ENCODE measurements around the gene TSGA10IP.

The TSGA10IP gene

DNA sequence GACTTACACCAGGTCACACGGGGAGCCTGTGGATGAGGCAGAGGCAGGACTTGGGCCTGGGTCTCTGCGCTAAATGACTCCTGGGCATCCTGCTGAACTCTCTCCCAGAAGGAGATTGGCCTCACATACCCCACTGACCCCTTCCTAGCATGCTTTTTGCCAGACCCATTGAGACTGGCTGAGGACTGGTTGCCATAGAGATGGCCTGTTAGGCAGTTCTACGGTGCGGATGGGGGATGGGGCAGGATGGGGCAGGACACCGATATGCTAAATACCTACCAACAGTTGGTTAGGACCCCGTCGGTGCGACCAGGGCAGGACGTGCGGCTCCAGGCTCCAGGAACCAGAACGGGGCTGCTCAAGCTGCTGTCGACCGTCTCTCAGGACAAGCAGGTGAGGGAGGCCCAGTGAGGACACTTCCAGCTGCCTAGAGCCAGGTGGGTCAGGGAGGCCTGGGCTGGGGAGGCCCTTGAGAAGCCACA lies at the start of gene TSGA10IP:
Gene TSGA10IP (plus strand): TSS at position 51 of the 482 bp plus-strand sequence. CDS start 196 bp downstream, at position 247.
- peaks cover 12% of the 10 kb centered on the region for H3K27me3 Mint-ChIP-seq (ENCODE audit: low read depth)

DNA sequence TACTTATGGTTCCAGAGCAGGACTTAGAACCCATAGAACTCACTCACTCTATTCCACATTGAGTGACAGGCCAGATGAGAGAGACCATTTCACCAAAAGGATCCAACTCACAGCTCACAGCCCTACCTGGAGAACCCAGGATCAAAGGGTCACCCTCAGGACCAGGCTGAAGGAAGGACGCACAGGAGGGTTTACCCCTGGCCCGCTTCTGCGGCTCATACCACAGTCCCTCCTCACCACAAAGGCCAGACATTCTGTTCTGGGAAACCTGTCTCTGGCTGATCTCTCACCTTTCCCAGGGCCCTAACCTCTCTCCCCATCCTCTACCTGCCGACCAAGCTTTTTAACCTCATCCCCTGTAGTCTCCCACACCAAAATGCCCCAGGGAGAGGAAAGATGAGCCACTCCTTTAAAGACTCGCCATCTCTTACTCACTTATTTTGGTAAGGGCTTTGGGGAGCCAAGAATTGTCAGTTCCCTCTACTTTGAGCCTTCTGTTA lies 49.7 kb upstream of the TSGA10IP start:
- Mint-ChIP-seq H3K27ac (no peak overlapping the region), H3K4me1 (peaks cover 21% of the 10 kb centered on the region), H3K9me3 (no peaks in the 10 kb centered on the region), H3K36me3 (ENCODE audit: low read depth) (no peaks in the 10 kb centered on the region), H3K27me3 (ENCODE audit: low read depth) (peaks cover 61% of the 10 kb centered on the region), H3K4me3 (peak overlapping the region in 2 of 3 experiments; percentile 3 to 40)
- TF ChIP-seq, protein P1, sequence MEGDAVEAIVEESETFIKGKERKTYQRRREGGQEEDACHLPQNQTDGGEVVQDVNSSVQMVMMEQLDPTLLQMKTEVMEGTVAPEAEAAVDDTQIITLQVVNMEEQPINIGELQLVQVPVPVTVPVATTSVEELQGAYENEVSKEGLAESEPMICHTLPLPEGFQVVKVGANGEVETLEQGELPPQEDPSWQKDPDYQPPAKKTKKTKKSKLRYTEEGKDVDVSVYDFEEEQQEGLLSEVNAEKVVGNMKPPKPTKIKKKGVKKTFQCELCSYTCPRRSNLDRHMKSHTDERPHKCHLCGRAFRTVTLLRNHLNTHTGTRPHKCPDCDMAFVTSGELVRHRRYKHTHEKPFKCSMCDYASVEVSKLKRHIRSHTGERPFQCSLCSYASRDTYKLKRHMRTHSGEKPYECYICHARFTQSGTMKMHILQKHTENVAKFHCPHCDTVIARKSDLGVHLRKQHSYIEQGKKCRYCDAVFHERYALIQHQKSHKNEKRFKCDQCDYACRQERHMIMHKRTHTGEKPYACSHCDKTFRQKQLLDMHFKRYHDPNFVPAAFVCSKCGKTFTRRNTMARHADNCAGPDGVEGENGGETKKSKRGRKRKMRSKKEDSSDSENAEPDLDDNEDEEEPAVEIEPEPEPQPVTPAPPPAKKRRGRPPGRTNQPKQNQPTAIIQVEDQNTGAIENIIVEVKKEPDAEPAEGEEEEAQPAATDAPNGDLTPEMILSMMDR (IDR thresholded peaks at IDR 0.05; ENCODE audit: unreplicated experiment in 3 of 3): no peak

More for the DNA sequence above, at the start of gene TSGA10IP:
- no peaks in the 10 kb centered on the region for H3K36me3 Mint-ChIP-seq (ENCODE audit: low read depth)
- TF ChIP-seq, protein P1 (IDR thresholded peaks at IDR 0.05; ENCODE audit: unreplicated experiment in 3 of 3): no peak
- H3K4me3 Mint-ChIP-seq: no peak within 1 kb of the TSS
- H3K4me1 Mint-ChIP-seq: peaks cover 6% of the 10 kb centered on the region
- H3K9me3 Mint-ChIP-seq: no peaks in the 10 kb centered on the region
- no peak within 1 kb of the TSS for H3K27ac Mint-ChIP-seq

DNA sequence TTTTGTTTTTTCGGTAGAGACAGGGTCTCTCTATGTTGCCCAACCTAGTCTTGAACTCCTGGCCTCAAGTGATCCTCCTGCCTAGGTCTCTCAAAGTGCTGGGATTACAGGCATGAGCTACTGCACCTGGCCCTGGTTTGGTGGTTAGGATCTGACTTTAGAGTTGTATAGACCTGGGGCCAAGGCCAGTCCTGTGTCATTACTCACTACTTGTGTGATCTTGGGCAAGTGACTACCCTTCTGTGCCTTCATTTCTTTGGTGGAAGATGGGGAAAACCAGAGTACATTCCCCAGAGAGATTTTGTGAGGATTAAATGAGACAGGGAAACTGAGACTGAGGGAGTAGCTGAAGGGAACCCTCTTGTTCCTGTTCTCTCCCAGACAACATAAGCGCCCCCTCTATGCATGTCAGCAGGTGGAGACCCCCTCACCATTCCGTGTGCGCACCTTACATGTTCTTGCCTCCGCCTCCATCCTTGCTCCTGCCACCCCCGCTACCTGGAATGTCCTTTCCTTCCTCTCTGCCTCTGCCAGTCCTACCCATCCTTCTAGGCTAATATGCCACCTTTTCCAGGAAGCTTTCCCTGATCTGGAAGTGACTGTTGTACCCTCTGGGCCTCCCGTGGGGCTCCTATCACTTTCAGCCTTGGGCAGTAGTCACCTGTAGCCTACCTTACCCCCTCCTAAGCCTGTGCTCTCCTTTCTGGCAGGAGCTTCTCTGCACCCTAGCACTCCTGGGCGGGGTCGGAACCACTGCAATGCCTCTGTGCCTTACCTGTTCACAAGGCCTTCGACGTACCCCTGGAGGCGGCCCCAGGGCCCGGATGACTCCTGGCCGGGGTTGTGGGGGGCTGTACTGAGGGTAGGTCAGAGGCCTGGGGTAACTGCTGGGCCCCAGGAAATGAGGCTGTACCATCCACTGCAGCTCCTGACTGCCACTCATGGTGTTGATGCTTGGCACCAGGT lies 49.0 kb upstream of the TSGA10IP start:
- TF ChIP-seq, protein P1 (IDR thresholded peaks at IDR 0.05; ENCODE audit: unreplicated experiment in 3 of 3): no peak
- Mint-ChIP-seq H3K4me1 (peaks cover 24% of the 10 kb centered on the region), H3K36me3 (ENCODE audit: low read depth) (no peaks in the 10 kb centered on the region), H3K27me3 (ENCODE audit: low read depth) (peaks cover 69% of the 10 kb centered on the region), H3K27ac (no peak overlapping the region), H3K4me3 (peak overlapping the region in 1 of 3 experiments; percentile 46), H3K9me3 (no peaks in the 10 kb centered on the region)

DNA sequence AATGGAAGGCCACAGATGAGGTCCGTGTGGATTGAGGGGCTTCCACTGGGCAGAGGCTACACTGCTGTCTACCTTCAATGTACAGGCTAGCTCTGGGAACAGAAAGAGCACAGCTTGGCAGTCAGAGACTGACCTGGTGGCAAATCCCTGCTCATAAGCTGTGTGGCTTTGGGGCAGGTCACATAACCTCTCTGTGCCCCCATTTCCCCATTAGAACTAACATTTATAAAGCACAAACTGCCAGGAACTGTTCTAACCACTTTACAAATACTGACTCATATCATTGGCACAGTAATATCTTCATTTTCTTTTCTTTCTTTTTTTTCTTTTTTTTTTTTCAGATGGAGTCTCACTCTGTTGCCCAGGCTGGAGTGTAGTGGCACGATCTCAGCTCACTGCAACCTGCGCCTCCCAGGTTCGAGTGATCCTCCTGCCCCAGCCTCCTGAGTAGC lies 48.2 kb upstream of the TSGA10IP start:
- TF ChIP-seq, protein P1 (IDR thresholded peaks at IDR 0.05; ENCODE audit: unreplicated experiment in 3 of 3): no peak
- H3K4me3 Mint-ChIP-seq: peak overlapping the region in 1 of 3 experiments; percentile 28
- no peaks in the 10 kb centered on the region for H3K9me3 Mint-ChIP-seq
- H3K36me3 Mint-ChIP-seq (ENCODE audit: low read depth): no peaks in the 10 kb centered on the region
- H3K27me3 Mint-ChIP-seq (ENCODE audit: low read depth): peaks cover 77% of the 10 kb centered on the region
- no peak overlapping the region for H3K27ac Mint-ChIP-seq
- H3K4me1 Mint-ChIP-seq: peaks cover 21% of the 10 kb centered on the region

DNA sequence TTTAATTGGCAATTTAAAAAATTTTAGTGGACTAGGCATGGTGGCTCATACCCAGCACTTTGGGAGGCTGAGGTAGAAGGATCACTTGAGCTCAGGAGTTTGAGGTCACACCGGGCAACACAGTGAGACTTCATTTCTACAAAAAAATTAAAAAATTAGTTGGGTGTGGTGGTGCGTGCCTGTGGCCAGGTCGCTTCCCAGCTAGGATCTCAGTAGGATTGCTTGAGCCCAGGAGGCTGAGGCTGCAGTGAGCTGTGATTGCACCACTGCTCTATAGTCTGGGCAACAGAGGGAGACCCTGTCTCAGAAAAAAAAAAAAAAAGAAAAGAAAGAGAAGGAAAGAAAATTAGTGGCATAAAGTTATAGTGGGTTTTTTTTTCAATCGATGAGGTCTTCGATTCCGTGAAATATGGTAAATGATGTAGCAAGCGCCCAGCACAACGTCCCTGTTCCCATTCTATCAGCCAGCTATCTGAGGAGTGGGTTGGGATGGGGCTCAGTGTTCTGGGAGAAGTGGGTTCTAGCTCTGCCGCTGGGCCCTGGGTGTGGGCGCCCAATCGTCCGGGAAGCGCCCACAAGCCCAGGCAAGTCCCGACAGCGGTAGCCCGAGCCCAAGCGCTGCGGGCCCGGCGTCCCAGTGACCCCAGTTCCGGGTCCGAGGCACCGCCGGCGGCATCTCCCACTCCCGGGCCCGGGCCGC lies 46.5 kb upstream of the TSGA10IP start:
- TF ChIP-seq, protein P1 (IDR thresholded peaks at IDR 0.05; ENCODE audit: unreplicated experiment in 3 of 3): no peak
- no peak overlapping the region for H3K27ac Mint-ChIP-seq
- H3K9me3 Mint-ChIP-seq: no peaks in the 10 kb centered on the region
- no peaks in the 10 kb centered on the region for H3K36me3 Mint-ChIP-seq (ENCODE audit: low read depth)
- peaks cover 8% of the 10 kb centered on the region for H3K4me1 Mint-ChIP-seq
- H3K4me3 Mint-ChIP-seq: peak overlapping the region; percentile 81 to 82 (median 82)
- H3K27me3 Mint-ChIP-seq (ENCODE audit: low read depth): peaks cover 89% of the 10 kb centered on the region
